Stimulated activated CD4-positive, alpha-beta T cell treated with anti-CD3 and anti-CD28 coated beads, Interleukin-1b, Interleukin-23, amount 100 ng/mL, for 48 hours (primary cell): ENCODE data around the gene LRRC37A3.
A peak's percentile ranks its signal among the peaks of the same experiment; 100 is the strongest.
"Not testable (repeated sequence)": the region's sequence is repeated elsewhere in the genome, so short reads cannot be mapped to it uniquely, and the experiment has no call there.

Source experiments
- DNase-seq: peaks from one replicate; pipeline ENCODE4 v3.0.0-alpha.2; 2020

Gene LRRC37A3

GRCh38 chr17:64829824-64830630 is 89.3 kb downstream of the LRRC37A3 start:
- not testable (repeated sequence) for DNase-seq

GRCh38 chr17:64829068-64829467 is 90.2 kb downstream of the LRRC37A3 start:
- not testable (repeated sequence) for DNase-seq

GRCh38 chr17:64818904-64819303 is 100.4 kb downstream of the LRRC37A3 start:
- DNase-seq: not testable (repeated sequence)

DNA sequence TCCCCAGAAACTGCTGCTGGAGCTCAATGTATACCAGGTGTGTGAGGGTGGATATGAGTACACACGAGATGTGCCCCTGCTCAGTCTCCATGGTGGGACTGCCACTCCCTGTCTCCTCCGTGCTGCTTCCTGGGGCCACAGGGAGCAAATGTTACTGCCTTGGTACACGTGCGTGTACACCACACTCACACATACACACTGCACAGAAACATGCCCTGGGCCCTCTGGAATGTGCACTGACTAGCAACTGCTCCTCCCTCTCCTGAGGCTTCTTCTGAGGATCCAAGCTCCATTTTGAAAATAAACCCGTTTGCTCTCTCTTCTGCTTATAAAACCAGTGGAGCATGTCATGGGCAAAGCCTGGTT is 103.5 kb downstream of the LRRC37A3 start:
- not testable (repeated sequence) for DNase-seq

GRCh38 chr17:64814993-64815832 is 104.1 kb downstream of the LRRC37A3 start:
- DNase-seq: not testable (repeated sequence)

DNA sequence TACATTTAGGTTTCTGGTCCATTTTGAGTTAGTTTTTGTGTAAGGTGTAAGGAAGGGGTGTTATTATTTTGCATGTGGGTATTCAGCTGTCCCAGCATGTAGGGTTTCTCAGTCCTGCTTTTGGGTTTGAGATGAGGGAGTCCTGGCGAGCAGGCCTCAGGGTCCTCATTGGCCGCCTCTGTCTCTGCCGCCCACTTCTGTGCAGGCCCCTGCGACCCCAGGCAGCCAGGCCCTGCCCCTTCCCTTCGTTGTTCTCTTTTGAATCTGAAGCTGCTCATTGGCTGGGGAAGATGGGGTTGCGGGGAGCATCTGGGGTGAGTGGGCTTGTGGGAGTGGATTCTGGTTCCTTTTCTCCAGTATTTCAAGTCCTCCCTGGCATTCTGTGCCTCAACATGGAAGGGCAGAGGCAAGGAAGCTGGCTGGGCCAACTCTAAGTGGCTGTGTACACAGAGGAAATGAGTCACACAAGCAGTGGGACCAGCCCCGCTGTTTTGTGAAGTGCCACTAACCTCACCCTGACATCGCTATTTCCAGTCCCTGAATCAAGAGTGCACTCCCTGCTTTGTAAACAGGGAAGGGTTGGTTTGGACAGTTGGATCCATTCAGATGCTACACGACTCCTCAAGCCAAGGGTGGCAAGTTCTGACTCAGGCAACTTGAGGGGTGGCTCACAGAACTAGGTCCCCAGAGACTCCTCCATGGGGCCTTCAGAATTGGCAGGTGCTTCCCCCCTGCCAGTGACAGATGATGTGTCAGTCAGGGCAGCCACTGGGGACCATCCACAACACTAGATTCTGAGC is 110.9 kb downstream of the LRRC37A3 start:
- peak; percentile 71 for DNase-seq
